Chondrocyte (in vitro differentiated cells): ENCODE results near the gene RELCH. TPM values are rescaled to one million over a fixed set of nuclear protein-coding genes. Genes with fewer than 3 reads are reported as not detected.
"Not testable (repeated sequence)": the region's sequence is repeated elsewhere in the genome, so short reads cannot be mapped to it uniquely, and the experiment has no call there.

ENCODE experiments used
- DNase-seq: peaks from one replicate; pipeline ENCODE4 v3.0.0; 2021; ENCODE audit warnings: mixed read lengths, low spot score
- H3K27ac Mint-ChIP-seq: one replicate; pipeline ENCODE4 v1.8.0; 2021; ENCODE audit warnings: mild to moderate bottlenecking, moderate library complexity, mixed read lengths; ENCODE audit not compliant: unreplicated experiment
- H3K27me3 Mint-ChIP-seq: 2 replicates; pipeline ENCODE4 v1.8.0; 2021; ENCODE audit warnings: low read depth, mixed read lengths
- H3K36me3 Mint-ChIP-seq: 2 replicates; pipeline ENCODE4 v1.8.0; 2021; ENCODE audit warnings: low read depth, mixed read lengths
- H3K4me1 Mint-ChIP-seq: 2 replicates; pipeline ENCODE4 v1.8.0; 2021; ENCODE audit warnings: low read depth, mild to moderate bottlenecking, mixed read lengths
- H3K4me3 Mint-ChIP-seq: one replicate; pipeline ENCODE4 v1.8.0; 2021; ENCODE audit warnings: mild to moderate bottlenecking, moderate library complexity, mixed read lengths; ENCODE audit not compliant: unreplicated experiment
- H3K9me3 Mint-ChIP-seq: 2 replicates; pipeline ENCODE4 v1.8.0; 2021; ENCODE audit warnings: low read depth, mixed read lengths
- CTCF ChIP-seq: fragments of 200-600 bp; sonication (generic); IDR thresholded peaks from 2 replicates; pipeline ENCODE4 v1.5.0; 2021; ENCODE audit warnings: antibody characterized with exemption, mild to moderate bottlenecking, moderate library complexity
- total RNA-seq: library from RNA; stranded (reverse); gene quantifications from 3 replicates; pipeline ENCODE4 v1.2.1, GENCODE V29; 2021

Gene RELCH
- total RNA-seq, 1 donor from 2014 or later = 15.2 TPM

DNA sequence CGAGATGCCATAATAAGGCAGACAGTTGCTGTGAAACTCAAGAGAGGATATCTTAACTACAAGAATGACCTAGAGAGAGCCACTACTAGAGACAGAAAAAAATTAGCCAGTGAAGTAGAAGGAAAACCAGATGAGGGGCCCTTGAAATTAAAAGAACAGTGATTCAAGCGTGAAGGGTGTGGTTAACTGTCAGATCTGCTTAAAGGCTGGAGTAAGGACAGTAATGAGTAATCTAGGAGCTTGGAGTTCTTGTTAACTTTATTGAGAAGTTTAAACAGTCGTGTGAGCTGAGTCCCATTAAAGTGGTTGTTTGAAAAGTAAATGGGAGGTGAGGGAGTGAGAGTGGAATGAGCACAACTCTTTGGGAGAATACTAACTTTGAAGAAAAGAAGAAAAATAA, 21.5 kb upstream of the RELCH start:
- Mint-ChIP-seq H3K4me1 (peaks cover 12% of the 10 kb centered on the region), H3K4me3 (no peak overlapping the region), H3K9me3 (peaks cover 6% of the 10 kb centered on the region), H3K27me3 (no peaks in the 10 kb centered on the region), H3K36me3 (peaks cover 9% of the 10 kb centered on the region), H3K27ac (no peak overlapping the region)
- DNase-seq = no peak
- TF ChIP-seq CTCF = no peak

- peaks cover 16% of the 10 kb centered on the region for H3K4me1 Mint-ChIP-seq
- H3K4me3 Mint-ChIP-seq, H3K27me3 Mint-ChIP-seq, H3K9me3 Mint-ChIP-seq, DNase-seq, H3K36me3 Mint-ChIP-seq, H3K27ac Mint-ChIP-seq: not testable (repeated sequence)
Measured at GRCh38 chr18:62166524-62166923, 20.5 kb upstream of the RELCH start.

DNA sequence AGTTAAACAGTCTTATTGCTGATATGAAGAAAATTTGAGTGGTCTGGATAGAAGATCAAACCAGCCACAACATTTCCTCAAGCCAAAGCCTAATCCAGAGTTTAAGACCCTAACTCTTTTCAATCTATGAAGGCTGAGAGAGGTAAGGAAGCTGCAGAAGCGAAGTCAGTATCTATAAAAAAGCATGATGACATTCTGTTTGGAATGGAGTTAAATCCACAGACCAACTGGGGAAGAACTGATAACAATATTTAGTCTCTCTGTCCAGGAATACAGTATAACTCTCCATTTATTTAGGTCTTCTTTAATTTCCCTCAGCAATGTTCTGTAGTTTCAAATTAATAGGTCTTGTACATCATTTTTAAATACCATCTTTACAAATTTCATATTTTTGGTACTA, 16.2 kb upstream of the RELCH start:
- H3K36me3 Mint-ChIP-seq = peaks cover 2% of the 10 kb centered on the region
- no peak for DNase-seq
- no peak overlapping the region for H3K4me3 Mint-ChIP-seq
- peaks cover 3% of the 10 kb centered on the region for H3K9me3 Mint-ChIP-seq
- no peak for TF ChIP-seq CTCF
- no peaks in the 10 kb centered on the region for H3K27me3 Mint-ChIP-seq
- peaks cover 10% of the 10 kb centered on the region for H3K4me1 Mint-ChIP-seq
- H3K27ac Mint-ChIP-seq = no peak overlapping the region

DNA sequence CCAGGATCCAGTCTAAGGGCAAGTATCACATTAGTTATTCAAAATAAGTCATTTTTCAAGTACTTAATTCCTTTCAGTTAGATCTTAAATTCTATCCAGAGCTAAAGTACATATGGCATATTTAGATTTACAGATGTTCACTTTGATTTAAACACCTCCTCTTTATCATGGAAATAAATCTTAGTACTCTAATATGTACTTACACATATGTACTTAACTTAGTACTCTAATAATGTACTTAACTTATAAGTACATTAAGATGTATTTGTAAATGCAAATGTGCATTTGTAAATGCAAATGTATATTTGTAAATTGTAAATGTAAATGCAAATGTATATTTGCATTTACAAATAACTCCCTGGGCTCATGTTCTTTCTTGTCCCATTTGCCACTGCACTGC, 14.8 kb upstream of the RELCH start:
- H3K9me3 Mint-ChIP-seq = no peaks in the 10 kb centered on the region
- peaks cover 10% of the 10 kb centered on the region for H3K4me1 Mint-ChIP-seq
- TF ChIP-seq CTCF = no peak

GRCh38 chr18:62175521-62175920, 11.5 kb upstream of the RELCH start:
- DNase-seq = no peak
- H3K4me1 Mint-ChIP-seq = peaks cover 4% of the 10 kb centered on the region
- H3K27me3 Mint-ChIP-seq = no peaks in the 10 kb centered on the region
- TF ChIP-seq CTCF = no peak
- no peak overlapping the region for H3K27ac Mint-ChIP-seq
- H3K4me3 Mint-ChIP-seq = no peak overlapping the region
- H3K9me3 Mint-ChIP-seq = no peaks in the 10 kb centered on the region
- H3K36me3 Mint-ChIP-seq = no peaks in the 10 kb centered on the region

More for the DNA sequence above, 14.8 kb upstream of the RELCH start:
- Mint-ChIP-seq H3K27ac (no peak overlapping the region), H3K4me3 (no peak overlapping the region), H3K36me3 (no peaks in the 10 kb centered on the region), H3K27me3 (no peaks in the 10 kb centered on the region)
- DNase-seq = no peak

DNA sequence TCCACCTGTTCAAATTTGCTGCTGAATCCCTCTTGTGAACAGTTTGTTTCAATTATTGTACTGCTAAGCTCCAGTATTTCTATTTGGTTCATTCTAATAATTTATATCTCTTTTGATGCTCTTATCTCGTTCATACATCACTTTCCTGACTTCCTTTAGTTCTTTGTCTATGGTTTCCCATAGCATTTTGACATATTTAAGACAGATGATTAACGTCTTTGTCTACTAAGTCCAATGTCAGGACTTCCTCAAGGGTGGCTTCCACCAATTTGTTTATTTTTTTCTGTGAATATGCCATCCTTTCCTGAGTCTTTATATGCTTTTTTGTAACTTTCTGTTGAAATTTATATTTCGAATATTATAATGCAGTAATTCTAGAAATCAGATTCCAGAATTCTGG, 9.8 kb upstream of the RELCH start:
- H3K27me3 Mint-ChIP-seq = no peaks in the 10 kb centered on the region
- H3K9me3 Mint-ChIP-seq = no peaks in the 10 kb centered on the region
- H3K27ac Mint-ChIP-seq = no peak overlapping the region
- no peaks in the 10 kb centered on the region for H3K36me3 Mint-ChIP-seq
- no peaks in the 10 kb centered on the region for H3K4me1 Mint-ChIP-seq
- no peak for DNase-seq
- no peak for TF ChIP-seq CTCF
- H3K4me3 Mint-ChIP-seq = no peak overlapping the region
